Inflammatory macrophage (primary cell): ENCODE results near the gene SCRT2.
"Not testable (repeated sequence)": the region's sequence is repeated elsewhere in the genome, so short reads cannot be mapped to it uniquely, and the experiment has no call there.

ENCODE experiments used
- DNase-seq, 2 donors: peaks; one replicate each; pipeline ENCODE4 v3.0.0-alpha.2; 2020 to 2022

Gene SCRT2

DNA sequence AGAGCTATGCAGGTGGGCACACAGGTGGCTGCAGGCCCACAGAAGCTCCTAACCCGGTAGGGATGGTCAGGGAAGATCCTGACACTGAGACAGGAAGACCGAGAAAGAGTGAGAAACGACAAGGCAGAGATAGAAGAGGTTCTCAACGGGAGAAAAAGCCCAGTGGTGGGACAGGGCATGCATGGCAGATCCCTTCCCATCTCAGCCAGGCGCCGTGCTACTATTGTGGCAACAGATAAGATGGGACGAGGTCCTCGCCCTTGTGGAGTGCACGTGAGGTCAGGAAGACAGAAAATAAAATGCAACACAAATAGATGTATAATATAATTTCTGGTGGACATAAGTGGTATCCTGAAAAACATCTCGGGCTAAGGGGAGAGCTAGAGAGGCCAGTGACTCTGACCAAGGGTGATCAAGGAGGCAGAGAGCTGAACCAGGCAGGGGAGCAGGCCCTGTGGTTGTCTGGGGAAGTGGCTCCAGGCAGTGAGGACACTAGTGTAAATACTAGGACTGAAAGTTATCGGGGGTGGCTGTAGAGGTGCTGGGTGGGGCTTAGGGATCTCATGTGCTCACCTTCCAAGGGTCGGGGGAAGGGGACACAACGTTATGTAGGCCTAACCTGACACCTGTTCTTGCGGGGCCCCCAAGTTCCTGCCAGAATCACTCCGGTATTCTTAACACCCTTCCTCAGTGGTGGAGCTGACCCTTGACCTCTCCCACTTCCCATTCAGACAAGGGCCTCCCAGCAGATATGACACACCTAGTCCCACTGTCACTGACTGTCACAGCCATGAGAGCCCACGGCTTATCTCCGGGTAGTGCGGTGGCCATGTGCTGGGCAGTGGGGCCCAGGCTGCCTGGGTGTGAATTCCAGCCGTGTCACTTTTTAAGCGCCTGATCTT lies 23.6 kb downstream of the SCRT2 start:
- peak in 1 of 2 donors; percentile 41 for DNase-seq

DNA sequence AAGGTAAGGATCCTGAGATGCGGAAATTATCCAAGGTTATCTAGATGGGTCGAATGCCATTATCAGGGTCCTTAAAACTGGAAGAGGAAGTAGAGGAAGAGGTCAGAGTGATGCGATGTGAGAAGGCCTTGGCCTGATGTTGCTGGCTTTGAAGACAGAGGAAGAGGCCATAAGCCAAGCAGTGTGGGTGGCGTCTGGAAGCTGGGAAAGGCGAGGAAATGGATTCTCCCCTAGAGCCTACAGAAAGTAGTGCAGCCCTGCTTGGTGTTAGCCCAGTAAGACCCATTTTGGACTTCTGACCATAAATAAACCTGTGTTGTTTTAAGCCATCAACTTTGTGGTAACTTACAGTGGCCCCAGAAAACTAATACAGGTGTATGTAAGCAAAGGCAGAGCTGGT lies 24.6 kb downstream of the SCRT2 start:
- DNase-seq, result peak; percentile 29 to 50

DNA sequence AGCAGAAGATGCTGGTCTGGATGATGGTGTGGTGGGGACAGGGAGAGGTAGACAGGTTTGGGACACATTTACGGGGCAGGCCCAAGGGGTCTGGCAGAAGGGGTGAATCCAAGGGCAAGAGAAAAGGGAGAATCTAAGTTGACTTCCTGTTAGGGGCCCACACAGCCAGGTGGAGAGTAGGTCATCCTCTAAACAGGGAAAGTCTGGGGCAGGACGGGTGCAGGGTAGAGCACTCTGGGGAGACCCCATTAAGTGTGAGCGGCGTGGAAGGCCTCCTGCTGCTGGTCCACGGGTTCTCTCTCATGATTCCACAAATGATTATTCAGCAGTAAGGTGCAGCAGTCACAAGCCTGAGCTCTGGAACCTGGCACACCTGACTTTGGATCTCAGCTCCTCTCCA lies 25.3 kb downstream of the SCRT2 start:
- DNase-seq, result no peak

DNA sequence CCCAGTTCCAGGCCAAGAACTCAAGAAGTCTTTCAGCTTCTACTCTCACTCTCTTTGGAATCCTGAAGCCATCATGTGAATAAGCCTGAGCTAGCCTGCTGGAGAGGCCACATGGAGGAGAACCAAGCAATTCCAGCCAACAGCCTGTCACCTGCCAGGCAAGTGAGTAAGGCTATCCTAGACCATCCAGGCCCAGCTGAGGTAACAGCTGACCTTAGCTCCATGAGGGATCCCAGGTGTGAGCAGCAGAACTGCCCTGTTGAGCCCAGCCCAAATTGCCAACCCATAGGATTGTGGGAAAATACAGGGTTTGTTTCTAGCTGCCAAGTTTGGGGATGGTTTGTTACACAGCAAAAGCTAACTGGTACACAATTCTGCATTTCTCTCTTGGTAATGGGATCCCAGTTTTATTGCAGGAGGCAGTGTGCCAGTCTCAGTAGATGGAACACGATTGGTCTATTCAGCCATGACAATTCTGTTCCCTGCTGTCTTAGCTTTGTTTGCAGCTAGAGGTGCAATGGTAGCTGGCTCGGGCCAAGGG lies 28.1 kb downstream of the SCRT2 start:
- no peak for DNase-seq

DNA sequence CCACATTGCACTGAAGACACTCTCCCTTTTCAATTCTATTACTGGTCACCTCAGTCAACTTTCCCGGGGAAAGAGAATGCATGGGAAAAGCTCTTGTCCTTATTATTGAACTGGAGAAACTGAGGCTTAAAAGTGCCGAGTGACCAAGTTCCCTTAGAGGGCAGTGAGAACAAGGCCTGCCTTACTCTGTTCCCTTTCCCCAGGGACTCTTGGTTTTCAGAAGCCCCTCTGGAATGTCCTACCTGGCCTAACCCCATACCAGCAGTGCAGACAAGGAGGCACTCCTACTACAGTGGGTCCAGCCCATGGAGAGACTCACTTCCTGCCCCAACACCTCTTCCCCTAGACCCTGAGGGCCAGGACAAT lies 28.8 kb downstream of the SCRT2 start:
- DNase-seq, result no peak

DNA sequence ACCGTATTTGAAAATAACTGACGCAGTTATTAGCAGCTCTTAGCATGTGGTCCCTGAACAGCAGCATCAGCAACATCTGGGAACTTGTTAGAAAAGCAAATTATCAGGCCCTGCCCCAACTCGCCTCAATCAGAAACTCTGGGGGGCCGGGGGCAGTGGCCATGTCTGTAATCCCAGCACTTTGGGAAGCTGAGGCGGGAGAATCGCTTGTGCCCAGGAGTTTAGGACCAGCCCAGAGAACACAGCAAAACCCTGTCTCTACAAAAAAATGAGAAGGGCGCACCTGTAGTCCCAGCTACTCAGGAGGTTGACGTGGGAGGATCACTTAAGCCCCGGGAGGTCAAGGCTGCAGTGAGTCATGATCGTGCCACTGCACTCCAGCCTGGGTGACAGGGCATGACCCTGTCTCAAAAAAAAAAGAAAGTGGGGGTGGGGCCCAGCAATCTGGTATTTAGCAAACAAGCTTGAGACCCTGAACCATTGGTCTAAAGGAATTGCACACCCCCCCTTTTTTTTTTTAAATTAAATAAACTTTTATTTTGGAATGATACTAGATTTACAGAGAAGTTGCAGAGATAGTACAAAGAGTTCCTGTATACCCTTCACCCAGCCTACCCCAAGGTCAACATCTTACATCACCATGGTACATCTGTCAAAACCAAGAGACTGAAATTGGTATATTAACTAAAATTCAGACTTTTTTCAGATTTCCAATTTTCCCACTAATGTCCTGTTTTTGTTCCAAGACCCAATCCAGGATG lies 29.3 kb downstream of the SCRT2 start:
- no peak for DNase-seq

DNA sequence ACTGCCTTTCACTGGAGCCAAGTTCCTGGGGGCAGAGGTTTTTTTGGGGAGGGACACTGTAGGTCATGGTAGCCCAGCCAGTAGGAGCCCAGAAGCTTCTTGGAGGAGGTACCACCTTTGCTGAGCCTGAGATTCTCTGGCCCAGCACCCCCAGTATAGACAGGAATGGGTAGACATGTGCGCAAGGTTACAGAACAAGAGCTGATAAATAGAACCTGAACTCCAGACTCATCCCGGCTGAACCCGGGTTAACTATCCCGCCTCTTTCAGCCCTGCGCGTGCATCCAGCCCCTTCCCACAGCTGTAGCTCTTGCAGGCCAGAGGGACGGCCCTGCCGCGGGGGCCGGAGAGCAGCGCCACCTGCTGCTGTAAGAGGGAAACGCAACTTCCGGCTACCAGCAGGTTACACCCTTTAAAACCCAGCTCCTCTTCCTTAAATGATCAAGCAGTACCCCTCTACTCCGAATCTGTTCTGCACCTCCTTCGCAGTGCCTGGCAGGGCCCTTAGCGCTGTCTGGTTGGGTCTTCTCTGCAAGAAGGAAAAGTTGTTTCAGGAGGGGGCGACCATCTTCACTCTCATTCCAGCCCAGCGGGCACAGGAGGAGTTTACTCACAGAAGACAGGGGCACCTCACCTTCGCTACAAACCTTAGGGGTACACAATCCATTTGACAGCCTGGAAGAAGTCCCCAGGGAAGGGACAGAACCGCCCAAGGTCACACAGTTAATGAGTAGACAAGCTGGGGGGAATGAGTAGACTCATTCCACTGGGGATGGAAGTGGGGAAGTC lies 30.1 kb downstream of the SCRT2 start:
- DNase-seq, result peak; percentile 74 to 75

DNA sequence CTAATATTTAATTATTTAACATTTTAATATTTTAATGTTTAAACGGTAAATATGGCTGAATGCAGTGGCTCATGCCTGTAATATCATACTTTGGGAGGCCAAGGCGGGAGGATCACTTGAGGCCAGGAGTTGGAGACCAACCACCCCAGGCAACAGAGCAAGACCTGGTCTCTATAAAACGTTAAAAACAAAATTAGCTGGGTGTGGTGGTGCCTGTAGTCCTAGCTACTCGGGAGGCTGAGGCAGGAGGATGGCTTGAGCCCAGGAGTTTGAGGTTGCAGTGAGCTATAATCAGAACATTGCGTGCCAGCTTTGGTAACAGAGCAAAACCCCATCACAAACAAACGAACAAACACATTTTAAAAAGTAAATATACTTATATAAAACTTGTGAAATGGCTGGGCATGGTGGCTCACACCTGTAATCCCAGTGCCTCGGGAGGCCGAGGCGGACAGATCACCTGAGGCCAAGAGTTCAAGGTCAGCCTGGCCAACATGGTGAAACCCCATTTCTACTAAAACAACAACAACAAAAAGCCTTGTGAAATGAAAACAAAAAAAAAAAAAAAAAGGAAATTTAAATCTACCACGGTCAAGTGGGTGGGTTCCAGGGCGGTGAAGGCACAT lies 30.8 kb downstream of the SCRT2 start:
- DNase-seq, result no peak

DNA sequence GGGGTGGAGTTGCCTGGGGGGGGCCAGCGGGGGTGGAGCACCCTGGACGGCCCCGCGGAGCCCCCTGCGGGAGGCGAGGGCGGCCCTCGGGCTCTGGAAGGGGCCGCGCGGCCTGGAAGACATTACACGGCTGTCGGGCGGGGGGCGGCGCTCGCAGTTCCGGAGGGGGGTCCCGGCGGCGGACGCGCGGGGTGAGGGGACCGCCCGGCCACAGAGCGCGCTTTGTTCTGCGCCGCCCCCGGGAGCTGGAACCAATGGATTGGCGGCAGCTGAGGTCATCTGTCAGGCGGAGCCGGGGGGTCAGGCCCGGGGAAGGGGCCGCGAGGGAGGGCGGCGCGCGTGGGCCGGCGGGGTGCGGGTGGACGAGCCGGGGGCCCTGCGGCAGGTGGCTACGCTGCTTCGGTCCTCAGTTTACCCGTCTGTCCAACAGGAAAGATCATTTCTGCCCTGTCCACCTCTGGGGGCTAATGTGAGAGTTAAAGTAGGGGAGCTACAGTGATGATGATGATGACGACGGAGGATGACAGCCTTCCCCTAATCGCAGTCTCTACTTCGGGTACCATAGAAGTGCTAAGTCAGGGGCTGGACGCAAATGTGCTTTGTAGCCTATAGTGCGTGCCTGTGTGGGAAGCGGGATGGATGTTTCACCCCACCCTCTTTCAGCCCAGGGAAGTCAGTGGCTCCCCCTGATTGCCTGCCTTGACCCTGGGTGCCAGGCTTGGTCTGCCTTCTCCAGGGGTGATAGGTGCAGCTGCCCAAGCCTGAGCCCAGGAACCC lies 33.0 kb downstream of the SCRT2 start:
- DNase-seq, result peak in 1 of 2 donors; percentile 6

DNA sequence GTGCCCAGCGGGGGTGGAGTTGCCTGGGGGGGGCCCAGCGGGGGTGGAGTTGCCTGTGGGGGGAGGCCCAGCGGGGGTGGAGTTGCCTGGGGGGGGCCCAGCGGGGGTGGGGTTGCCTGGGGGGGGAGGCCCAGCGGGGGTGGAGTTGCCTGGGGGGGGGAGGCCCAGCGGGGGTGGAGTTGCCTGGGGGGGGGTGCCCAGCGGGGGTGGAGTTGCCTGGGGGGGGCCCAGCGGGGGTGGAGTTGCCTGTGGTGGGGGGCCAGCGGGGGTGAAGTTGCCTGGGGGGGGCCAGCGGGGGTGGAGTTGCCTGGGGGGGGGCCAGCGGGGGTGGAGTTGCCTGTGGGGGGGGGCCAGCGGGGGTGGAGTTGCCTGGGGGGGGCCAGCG lies 33.6 kb downstream of the SCRT2 start:
- not testable (repeated sequence) for DNase-seq

DNA sequence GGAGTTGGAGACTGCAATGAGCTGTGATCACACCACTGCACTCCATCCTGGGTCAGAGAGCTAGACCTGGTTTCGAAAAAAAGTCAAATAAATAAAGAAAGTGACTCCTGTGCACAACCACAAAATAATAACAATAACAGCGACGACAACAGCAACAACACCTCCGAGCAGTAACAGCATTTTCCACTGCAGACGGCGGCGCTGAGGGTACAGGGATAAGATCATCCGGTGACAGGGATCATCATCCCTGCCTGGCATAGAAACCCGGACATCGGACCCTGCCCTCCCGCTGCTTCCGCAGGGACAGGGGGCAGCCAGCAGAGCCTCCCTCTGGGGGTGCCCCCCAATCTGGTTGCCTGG lies 34.1 kb downstream of the SCRT2 start:
- DNase-seq, result no peak

DNA sequence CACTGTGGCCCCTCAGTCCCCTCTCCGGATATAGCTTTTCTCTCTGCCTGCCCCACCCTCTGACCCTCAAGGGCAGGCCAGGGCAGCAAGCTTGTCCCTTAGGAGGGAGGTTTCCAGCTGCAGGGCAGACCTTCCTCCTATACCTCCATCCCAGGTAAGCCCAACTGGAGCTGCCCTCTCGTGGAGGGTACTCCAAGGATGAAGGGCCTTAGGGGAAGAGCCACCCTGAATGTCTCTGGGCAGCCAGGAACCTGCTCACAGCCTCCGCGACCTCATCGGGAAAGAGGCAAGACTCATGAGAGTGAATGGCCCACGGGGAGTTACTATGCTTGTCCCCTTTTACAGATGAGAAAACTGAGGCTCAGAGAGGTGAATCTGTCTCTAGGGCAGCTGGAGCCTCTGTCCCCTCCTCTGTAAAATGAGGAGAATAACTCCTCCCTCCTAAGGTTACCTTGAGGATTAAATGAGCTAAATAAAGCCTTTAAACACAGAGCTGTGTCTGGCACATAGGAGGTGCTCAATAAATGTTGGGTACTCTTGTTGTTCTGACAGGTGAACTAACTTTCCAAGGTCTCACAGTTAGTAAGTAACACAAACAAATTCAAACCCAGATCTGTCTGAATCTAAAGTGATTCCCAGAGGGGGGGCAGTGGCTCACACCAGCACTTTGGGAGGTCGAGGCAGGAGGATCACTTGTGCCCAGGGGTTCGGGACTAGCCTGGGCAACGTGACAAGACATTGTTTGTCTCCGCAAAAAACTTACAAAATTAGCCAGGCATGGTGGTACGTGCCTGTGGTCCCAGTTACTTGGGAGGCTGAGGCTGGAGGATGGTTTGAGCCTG lies 34.7 kb downstream of the SCRT2 start:
- DNase-seq, result no peak

DNA sequence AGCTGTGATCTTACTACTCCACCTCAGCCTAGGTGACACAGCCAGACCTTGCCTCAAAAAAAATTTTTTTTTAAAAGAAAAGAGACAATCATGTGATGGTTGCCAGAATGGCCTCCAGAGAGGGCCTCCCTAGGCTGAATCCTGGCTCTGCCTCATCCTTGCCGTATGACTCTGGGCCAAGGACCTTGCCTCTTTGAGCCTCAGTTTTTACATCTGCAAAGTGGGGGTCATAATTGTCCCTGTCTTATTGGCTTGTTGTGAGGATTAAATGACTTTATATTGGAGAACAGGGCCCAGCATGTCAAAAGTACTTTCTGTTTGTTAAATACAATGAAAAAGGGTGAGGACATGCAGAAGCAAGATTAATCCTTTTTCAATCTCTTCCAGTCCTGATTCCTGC lies 37.0 kb downstream of the SCRT2 start:
- DNase-seq, result no peak

DNA sequence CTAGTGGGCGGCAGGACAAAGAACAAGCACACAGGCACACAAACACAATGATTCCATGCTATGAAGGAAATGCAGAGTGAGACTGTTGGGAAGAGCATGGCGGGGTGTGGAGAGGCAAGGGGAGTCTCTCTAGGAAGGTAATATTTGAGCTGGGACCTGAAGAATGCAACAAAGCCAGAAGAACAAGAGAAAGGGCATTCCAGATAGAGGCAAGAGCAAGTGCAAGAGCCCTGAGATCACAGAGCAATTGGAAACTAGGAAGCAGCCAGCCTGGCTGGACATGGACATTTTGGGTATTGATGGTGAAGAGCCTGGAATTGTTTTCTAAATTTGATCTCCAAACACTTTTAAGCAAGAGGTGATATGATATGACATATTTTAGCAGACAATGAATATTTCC lies 38.0 kb downstream of the SCRT2 start:
- no peak for DNase-seq

DNA sequence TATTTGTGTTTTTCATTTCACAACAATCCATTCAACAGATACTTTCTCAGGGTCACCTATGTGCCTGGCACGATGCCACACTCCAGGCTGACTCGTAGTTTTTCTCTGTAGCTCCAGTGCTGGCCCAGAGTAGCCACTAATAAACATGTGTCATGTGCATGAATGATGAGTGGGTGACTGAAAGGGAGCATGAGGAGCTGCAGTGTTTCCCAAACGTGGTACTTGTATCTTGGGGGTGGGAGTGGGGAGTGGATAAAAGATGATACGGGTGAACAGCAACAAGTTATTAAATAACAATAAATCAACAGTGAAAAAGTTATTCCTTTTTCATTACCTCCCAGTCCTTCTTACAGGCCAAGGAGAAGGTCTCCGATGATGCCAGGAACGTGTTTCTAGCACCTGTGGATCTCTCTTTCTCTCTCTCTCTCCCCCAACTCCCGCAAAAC lies 39.7 kb downstream of the SCRT2 start:
- DNase-seq, result no peak

DNA sequence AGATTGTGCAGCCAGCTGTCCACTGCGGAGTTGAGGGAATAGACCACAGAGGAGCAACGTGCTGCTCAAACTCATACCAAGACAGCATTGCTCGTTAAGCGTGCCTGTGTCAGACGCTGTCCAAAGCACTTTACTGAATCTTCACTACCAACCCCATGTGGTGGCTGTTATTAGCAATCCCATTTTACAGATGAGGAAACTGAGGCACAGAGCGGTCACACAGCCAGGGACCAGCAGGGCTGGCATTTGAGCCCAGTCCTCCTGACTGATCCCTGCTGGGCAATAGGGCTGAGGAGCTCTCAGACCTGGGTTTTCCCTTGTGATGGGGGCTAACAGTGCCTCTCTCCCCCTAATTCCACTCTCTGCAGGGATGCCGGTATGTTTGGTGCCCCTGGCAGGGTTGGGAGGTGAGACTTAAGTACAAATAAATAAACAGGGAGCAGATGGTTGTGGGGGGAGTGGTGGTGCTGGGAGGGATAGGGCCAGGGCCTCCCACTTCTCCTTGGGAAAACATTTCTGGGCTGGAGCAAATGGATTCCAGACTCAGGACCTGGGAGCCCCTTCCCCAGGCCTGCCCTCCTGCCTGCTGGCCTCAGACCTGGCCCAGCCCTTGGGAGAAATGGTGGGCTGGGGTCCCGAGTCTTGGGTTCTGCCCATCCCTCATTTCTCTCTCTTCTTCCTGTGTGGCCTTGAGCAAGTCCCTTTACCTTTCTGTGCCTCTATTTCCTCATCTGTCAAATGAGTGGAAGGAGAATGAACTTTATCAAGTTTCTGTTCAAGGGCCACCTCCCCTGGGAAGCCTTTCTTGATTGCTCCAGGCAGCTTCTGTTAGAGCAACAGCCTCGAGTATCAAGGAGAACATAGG lies 40.3 kb downstream of the SCRT2 start:
- DNase-seq, result no peak

DNA sequence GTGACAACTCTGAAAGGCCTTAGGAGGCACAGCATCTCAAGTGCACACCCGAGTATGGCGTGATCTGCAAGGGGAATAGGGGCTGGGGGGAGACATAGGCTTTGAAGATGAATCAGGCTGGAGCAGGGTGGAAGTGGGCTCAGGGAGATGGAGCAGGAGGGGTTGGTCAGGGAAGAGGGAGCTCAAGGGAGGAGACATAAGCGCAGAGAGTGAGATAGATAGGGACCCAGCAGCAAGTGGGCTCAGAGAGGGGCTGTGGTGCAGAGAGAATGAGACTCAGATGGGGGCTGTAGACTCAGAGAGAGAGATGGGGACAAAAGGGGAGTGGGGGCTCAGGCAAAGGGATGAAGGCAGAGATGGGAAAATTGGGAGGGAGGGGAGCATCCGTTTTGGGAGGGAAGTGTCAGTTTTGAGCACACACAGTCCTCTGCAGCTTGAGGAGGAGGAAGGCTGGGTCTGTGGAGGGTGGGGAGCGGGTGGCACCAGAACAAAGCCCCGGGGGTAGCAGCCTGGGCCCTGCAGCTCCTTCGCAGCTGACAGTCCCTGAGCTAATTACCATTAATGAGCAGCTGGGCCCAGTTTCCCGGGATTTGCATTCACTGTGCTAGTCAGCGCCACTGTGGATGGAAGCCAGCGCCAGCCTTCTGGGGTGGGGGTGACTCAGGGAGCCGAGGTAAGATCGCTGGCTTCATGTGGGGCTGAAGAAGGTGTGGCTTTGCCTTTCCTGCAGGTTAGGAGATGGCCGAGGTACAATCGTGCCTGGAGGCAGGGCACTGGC lies 41.3 kb downstream of the SCRT2 start:
- DNase-seq, result no peak

DNA sequence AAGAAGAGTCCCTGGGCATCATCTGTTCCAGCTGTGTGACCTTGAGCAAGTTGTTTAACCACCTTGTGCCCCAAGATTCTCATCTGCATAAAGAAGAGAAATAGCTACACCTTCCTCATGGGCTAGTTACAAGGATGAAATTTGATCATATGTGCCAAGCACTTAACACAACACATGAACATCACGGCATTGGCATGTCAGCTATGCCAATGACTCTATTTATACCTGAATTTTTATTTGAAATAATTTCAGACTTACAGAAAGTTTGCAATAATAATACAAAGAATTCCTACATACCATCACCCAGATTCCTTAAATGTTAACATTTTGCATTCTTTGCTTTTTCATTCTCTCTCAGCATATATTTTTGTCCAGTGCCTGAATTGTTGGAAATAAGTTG lies 44.5 kb downstream of the SCRT2 start:
- no peak for DNase-seq

DNA sequence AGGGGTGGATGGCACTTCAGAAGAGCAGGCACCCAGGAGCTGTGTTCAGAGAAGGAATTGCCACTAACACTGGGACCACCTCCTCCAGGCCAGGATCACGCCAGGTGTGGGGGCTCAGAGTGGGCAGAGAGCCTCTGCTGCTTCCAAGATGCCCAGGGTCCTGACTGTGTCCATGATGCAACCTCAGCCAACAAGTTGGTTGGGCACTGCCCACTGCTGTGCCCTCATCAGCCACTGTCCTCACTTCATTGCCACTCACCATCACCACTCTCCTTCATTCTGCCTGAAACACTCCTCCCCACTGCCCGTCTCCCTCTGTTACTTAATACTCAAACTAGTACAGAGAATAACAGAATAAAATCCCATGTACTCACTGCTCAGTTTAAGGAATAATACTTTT lies 49.0 kb downstream of the SCRT2 start:
- DNase-seq, result no peak
